ENCODE results near the gene PIEZO2.

GRCh38 chr18:11115276-11115675 is 34.1 kb downstream of the PIEZO2 start:
- TF ChIP-seq CTCF (optimal IDR thresholded peaks at IDR 0.05 in 1 of 3, IDR thresholded peaks at IDR 0.05 in 1 of 3, conservative IDR thresholded peaks at IDR 0.05 in 1 of 3; ENCODE audit: extremely low read depth in 1 of 3, insufficient read depth in 2 of 3, low read length in 3 of 3) (no peak), EZH2 (IDR thresholded peaks at IDR 0.05; ENCODE audit: low read length) (no peak)

All from keratinocyte (primary cell).